GM10266 (cell line): Measurements from ENCODE around the gene PIGX.

Experiments used
- DNase-seq: peaks from one replicate; pipeline ENCODE4 v3.0.0; 2012; ENCODE audit errors: extremely low spot score
- TF ChIP-seq, protein P1 (sequence below): IDR thresholded peaks from 2 replicates; pipeline ENCODE4 v1.5.1; 2012; ENCODE audit warnings: mild to moderate bottlenecking, low read depth; ENCODE audit not compliant: control insufficient read depth, insufficient read depth; ENCODE audit errors: missing control alignments

Gene PIGX

DNA sequence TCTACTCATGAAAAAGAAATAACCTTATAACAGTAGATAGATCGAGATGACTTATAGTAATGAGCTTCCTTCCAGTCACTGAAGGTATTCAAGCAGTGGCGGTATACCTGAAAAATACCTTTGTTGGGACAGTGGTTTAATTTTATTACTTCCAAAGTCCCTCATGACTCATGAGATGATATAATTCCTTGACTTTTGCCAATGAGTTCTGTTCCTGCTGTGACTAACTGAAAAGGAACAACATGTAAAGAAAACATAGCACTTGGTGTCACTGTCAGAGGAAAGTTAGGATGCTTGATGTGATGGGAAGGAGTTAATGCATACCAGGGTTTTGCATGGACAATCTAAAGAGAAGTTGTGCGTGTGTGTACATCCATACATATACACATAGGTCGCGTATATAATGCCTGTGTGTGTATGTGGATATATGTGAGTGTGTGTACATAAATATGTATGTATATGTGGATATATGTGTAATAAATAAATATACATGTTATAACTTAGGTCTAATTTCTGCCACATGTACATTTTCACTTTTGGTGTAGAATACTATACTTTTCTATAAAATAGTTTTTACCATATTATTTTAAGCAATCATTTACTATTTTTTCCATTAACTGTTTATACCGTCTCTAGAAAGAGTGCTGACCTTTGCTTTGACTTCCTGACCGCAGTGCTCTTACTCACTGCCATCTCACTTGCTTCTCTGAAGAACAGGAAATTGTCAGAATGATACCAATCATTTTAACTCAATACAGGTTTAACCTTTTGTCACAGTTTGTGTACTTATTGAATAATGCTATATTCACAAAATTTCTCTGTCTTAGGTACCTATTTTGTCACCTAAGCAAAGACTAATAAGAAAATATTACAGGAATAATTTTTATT is 14.9 kb downstream of the PIGX start:
- DNase-seq = no peak
- TF ChIP-seq, protein P1, sequence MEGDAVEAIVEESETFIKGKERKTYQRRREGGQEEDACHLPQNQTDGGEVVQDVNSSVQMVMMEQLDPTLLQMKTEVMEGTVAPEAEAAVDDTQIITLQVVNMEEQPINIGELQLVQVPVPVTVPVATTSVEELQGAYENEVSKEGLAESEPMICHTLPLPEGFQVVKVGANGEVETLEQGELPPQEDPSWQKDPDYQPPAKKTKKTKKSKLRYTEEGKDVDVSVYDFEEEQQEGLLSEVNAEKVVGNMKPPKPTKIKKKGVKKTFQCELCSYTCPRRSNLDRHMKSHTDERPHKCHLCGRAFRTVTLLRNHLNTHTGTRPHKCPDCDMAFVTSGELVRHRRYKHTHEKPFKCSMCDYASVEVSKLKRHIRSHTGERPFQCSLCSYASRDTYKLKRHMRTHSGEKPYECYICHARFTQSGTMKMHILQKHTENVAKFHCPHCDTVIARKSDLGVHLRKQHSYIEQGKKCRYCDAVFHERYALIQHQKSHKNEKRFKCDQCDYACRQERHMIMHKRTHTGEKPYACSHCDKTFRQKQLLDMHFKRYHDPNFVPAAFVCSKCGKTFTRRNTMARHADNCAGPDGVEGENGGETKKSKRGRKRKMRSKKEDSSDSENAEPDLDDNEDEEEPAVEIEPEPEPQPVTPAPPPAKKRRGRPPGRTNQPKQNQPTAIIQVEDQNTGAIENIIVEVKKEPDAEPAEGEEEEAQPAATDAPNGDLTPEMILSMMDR = no peak

- TF ChIP-seq, protein P1 = no peak
- DNase-seq = no peak
These were observed 23.6 kb downstream of the PIGX start for GRCh38 chr3:196735751-196736150.

DNA sequence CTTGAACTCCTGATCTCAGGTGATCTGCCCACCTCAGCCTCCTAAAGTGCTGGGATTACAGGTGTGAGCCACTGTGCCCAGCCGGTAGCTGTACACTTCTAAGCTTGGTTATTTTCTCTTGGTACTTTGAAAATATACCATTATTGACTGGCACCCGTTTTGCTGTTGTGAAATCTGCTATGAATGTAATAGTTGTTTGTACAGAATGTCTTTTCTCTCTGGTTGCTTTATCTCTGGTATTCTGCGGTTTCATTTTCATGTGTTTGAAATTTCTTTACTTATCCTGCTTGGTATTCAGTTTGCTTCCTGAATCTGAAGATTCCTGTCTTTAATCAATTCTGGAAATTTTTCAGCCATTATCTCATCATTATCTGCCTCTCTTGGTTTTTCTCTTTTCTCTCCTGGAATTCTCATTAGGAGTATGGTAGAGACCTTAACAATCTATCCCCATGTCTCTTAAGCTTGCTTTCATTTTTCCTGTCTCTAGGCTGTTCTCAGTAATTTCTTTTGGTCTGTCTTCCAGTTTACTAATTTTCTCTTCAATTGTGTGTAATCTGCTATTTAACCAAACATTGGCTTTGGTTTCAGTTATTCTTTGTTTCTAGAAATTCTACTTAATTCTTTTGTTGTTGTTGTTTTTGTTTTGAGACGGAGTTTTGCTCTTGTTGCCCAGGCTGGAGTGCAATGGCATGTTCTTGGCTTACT is 24.6 kb downstream of the PIGX start:
- TF ChIP-seq, protein P1 = no peak
- no peak for DNase-seq

DNA sequence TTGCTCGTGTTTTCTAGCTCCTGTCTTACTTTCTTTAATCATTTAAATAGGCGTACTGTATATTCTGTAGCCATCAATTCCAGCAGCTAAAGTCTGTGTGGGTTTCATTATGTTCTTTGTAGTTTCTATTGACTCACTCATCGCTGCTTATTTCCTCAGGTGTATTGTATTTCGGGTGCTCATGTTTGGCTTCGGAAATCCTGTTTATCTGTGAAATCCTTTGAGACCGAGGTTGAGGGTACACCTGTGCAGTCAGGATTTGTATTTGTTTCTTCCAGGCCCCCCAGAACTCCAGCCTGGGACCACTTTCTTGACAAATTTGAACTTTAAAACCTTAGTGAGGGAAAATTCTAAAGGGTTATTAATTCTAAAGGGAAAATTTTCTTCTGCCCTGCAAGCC is 25.5 kb downstream of the PIGX start:
- DNase-seq = no peak
- TF ChIP-seq, protein P1 = no peak

DNA sequence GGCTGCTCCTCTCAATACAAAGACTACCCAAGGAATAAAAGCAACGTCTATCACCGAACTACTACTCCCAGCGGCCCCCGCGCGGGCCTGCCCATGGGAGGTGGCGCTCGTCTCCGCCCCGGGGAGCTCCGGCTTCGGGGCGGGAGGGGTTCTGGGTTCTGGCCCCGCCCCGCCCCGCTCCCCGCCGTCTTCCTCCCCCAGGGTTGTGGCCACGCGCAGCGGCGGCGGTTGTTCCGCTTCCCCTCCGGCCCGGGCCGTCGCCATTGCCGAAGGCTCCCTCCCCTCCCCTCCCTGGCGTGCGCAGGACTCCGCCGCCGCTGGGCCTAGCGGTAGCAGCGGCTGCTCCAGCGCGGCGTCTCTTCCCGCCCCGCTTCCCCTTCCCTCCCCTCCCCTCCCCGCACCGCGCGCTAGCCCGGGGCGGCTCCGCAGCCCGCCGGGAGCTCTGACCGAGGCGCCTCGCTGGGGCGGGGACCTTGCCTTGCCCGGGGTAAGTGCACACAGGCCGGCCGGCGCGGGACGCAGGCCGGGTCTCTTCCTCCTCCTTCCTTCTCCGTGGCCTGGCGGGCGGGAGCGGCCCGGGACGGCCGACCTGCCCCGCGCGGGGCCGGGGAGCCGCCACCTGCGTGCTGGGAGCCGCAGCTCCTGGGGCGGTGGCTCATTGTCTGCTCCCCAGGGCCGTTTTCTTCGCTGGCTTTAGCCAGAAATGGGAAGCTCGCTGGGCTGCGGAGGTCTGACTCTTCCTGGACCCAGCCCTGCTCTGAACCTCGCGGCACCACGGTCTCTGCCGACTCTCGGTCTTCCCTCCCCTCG is 27.7 kb downstream of the PIGX start, which contains the start of gene PAK2:
TSS of gene PAK2 (plus strand) at position 187 of the 810 bp plus-strand sequence. CDS start 42,790 bp downstream, outside the sequence.
- TF ChIP-seq, protein P1 = no peak

DNA sequence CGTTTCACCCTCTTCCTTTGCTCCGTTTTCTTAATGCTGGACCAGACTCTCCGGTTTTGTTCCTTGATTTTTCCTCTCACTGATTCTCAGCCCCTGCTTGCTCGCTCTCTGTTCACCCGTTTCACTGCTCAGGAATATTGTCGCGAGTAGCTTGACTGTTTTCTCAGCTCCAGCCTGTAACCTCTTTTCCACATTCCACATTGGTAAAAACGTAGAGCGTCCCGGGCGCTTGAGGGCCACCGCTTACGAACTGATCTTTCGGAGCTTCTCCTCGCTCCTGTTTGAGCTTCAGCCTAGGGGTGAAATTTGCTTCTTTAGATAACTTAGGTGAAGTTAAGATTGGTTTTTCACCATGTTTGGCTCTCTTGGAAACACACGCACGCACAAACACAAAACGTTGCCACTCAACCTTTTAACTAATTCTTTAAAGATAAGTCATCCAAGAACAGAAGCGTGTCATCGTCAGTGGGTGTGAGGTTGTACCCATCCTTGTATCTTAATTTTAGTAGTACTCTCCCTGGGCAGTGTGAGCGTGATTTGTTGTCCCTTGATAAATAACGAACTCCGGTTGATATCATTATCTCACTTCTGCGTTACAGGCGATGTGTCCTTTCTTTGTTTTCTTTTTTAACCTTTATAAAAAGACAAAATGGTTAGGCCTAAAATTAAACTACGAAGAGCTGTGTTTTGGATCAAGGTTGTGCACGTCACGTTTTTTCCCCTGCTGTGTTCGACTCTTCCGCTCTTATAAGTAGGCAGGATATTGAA is 28.5 kb downstream of the PIGX start:
- TF ChIP-seq, protein P1 = no peak
- no peak for DNase-seq

More for the DNA sequence above, 27.7 kb downstream of the PIGX start, which contains the start of gene PAK2:
- DNase-seq = peak; percentile 98
